Sigmoid colon (tissue), 7 donors: Measurements from ENCODE around the gene PROX1. TPM values are rescaled to one million over a fixed set of nuclear protein-coding genes. Genes with fewer than 3 reads are reported as not detected.
A peak's percentile ranks its signal among the peaks of the same experiment; 100 is the strongest.

Experiments
- DNase-seq: peaks from one replicate; pipeline ENCODE4 v3.0.0-alpha.2; 2019
- H3K27ac ChIP-seq, 4 donors: fragments of 200-600 bp; sonication (generic); one replicate each; pipeline ENCODE4 v1.5.1; 2016 to 2019; ENCODE audit warnings: mild to moderate bottlenecking in 1 of 4
- H3K27me3 ChIP-seq, 3 donors: fragments of 200-600 bp; sonication (generic); one replicate each; pipeline ENCODE4 v1.5.1; 2019; ENCODE audit warnings: mild to moderate bottlenecking in 1 of 3
- H3K36me3 ChIP-seq, 4 donors: fragments of 200-600 bp; sonication (generic); one replicate each; pipeline ENCODE4 v1.5.1; 2016 to 2019
- H3K4me1 ChIP-seq, 4 donors: fragments of 200-600 bp; sonication (generic); one replicate each; pipeline ENCODE4 v1.5.1; 2017 to 2019
- H3K4me3 ChIP-seq, 4 donors: fragments of 200-600 bp; sonication (generic); one replicate each; pipeline ENCODE4 v1.5.1; 2017 to 2019; ENCODE audit warnings: mild to moderate bottlenecking in 2 of 4, moderate library complexity in 1 of 4
- H3K9me3 ChIP-seq, 4 donors: fragments of 200-600 bp in 3 of 4; sonication (generic) in 3 of 4; one replicate each; pipeline versions ENCODE4 v1.5.1 to v1.6.1; 2013 to 2019
- EP300 ChIP-seq, 4 donors: sonication (generic); formaldehyde crosslinking; IDR thresholded peaks; one replicate each; pipeline ENCODE4 v1.6.1; 2017; ENCODE audit warnings: antibody characterized with exemption in 4 of 4
- POLR2A ChIP-seq, 2 donors: fragments of 450-650 bp; IDR thresholded peaks; one replicate each; pipeline ENCODE4 v1.6.1; 2016; ENCODE audit warnings: antibody characterized with exemption in 2 of 2, mild to moderate bottlenecking in 2 of 2, moderate library complexity in 2 of 2
- POLR2AphosphoS5 ChIP-seq, 4 donors: sonication (generic); formaldehyde crosslinking; IDR thresholded peaks; one replicate each; pipeline ENCODE4 v1.6.1; 2017; ENCODE audit warnings: antibody characterized with exemption in 4 of 4
- WGBS, 2 donors: extraction: QIAGEN DNeasy Blood & Tissue Kit; methylation state at CpG; one replicate each; pipeline ENCODE4 v1.1.7; 2013; 5-methylcytosine and 5-hydroxymethylcytosine counted together
- intact Hi-C: fragments of 100-400 bp; cut with DNase I; formaldehyde crosslinking; loops from one replicate; pipeline ENCODE4 v1.15.1; 2023
- polyA plus RNA-seq, 3 donors: library from polyadenylated mRNA; stranded (reverse); fragments of 200-250 nt; gene quantifications; one replicate each; pipeline ENCODE4 v1.2.3, GENCODE V29; 2013
- total RNA-seq, 4 donors: library from RNA; depleted of rRNA; stranded (reverse); fragments of >200 nt; gene quantifications; one replicate each; pipeline ENCODE4 v1.1.0, GENCODE V29; 2016
- TF ChIP-seq, protein P1 (sequence below), 4 experiments: fragments of 450-650 bp in 3 of 4; fragments of 200-600 bp in 1 of 4; IDR thresholded peaks; one replicate each; pipeline ENCODE4 v1.5.1; 2016 to 2019; ENCODE audit warnings: antibody characterized with exemption in 4 of 4, mild to moderate bottlenecking in 3 of 4, moderate library complexity in 2 of 4
- donor health status: healthy with polysubstance abuse.
- donor health status: Bipolar disorder and iron deficiency.
- donor health status: healthy.

Gene PROX1
- total and polyA plus RNA-seq, 7 donors: 1.4 to 7.7 (median 5.4) TPM

DNA sequence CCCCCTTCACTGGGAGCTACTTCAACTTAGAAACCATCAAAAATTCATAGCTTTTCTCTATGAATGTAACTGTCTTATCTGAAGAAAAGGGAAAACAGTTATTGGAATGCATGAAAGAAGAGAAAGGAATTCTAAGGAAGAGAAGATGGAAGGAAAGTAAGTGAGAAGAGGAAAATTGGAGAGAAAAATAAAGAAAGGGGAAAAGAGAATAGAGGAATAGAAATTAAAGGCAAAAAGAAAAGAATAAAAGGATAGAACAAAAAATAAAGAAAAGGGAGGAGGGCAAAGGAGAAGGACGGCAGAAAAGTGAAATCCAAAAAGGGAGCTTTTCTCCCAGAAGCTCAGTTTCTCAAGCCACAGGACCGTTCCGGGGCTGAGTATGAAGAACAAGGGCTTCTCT, 9.9 kb upstream of the PROX1 start:
- TF ChIP-seq EP300 (IDR thresholded peaks at IDR 0.05) (no peak), POLR2A (IDR thresholded peaks at IDR 0.05) (no peak), POLR2AphosphoS5 (IDR thresholded peaks at IDR 0.05) (no peak)
- TF ChIP-seq, protein P1, sequence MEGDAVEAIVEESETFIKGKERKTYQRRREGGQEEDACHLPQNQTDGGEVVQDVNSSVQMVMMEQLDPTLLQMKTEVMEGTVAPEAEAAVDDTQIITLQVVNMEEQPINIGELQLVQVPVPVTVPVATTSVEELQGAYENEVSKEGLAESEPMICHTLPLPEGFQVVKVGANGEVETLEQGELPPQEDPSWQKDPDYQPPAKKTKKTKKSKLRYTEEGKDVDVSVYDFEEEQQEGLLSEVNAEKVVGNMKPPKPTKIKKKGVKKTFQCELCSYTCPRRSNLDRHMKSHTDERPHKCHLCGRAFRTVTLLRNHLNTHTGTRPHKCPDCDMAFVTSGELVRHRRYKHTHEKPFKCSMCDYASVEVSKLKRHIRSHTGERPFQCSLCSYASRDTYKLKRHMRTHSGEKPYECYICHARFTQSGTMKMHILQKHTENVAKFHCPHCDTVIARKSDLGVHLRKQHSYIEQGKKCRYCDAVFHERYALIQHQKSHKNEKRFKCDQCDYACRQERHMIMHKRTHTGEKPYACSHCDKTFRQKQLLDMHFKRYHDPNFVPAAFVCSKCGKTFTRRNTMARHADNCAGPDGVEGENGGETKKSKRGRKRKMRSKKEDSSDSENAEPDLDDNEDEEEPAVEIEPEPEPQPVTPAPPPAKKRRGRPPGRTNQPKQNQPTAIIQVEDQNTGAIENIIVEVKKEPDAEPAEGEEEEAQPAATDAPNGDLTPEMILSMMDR (IDR thresholded peaks at IDR 0.05): no peak
- WGBS, 2 donors: 44 to 76% methylated on average over 3 of the region's 3 CpGs
- peaks cover 18 to 48% (median 33%) of the 10 kb centered on the region in 3 donors for H3K27me3 ChIP-seq
- H3K27ac ChIP-seq: no peak overlapping the region
- H3K4me1 ChIP-seq: peaks cover 0 to 7% (median 6%) of the 10 kb centered on the region in 4 donors
- H3K9me3 ChIP-seq: no peaks in the 10 kb centered on the region
- intact Hi-C loops: no loop called here
- H3K4me3 ChIP-seq: no peak overlapping the region
- no peak for DNase-seq
- no peaks in the 10 kb centered on the region for H3K36me3 ChIP-seq

DNA sequence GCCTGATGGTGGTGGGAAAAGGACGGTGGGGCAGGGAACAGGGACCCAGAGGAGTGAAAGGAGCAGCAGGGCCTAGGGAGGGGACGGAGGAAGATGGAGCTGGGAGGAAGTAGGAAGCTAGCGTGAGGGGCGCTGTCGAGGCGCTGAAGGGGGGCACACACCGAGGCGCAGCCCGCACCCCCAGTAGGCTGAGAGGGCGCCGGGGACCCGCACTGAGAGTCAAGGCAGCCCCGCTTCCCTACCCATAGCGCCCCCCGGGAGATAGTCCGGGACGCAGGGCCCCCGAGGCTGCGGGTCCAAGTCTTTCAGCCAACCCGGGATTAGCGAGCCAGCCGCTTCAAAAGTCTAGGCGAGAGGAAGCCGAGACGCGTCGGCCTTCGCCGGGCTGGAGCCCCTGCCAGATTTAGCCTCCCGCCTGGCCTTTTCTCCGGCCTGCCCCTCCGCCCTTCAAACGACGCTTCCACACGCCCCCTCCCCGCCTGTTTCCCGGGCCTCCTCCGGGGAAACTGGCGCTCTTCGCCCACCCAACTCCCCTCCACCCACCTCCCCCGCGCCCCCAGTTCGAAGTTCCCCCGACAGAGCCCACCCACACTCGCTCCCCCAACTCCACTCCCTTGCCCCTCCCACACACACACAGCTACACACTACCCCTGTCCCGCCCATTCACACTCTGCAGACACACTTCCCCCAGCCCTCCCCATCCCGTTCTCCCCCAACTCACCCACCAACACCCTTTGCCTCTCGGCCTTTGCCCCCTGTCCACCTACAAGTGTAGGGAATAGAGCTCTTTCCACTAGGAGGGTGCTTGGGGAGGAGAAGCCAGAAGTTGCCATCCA, 7.8 kb upstream of the PROX1 start:
- no peak overlapping the region for H3K4me3 ChIP-seq
- peaks cover 0 to 20% (median 17%) of the 10 kb centered on the region in 4 donors for H3K4me1 ChIP-seq
- intact Hi-C loops: no loop called here
- H3K9me3 ChIP-seq: no peaks in the 10 kb centered on the region
- H3K36me3 ChIP-seq: no peaks in the 10 kb centered on the region
- H3K27ac ChIP-seq: no peak overlapping the region
- TF ChIP-seq EP300 (IDR thresholded peaks at IDR 0.05): no peak
- TF ChIP-seq POLR2AphosphoS5 (IDR thresholded peaks at IDR 0.05): no peak
- TF ChIP-seq, protein P1 (IDR thresholded peaks at IDR 0.05): no peak
- TF ChIP-seq POLR2A (IDR thresholded peaks at IDR 0.05): no peak
- H3K27me3 ChIP-seq: peaks cover 37 to 69% (median 54%) of the 10 kb centered on the region in 3 donors
- no peak for DNase-seq
- WGBS, 2 donors: 20 to 82% methylated on average over 48 of the region's 48 CpGs

DNA sequence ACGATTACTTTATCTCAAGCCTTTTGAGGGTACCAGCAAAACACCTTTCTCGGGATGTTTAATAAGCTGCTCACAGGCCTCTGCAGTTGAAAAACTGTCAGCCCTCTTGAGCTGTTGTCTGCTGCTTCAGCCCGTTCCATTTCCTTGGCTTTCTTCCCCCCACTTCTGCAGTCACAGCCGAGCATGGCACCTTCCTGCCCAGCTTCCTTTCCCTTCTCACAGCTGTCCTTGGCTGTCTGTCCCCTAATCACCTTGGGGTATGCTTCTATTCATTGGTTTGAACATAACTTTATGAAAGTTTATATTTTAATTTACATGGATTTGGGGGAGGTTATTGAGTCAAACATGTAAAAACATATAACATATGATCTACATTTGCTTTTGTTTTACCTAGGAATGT, 6.9 kb upstream of the PROX1 start:
- Histone ChIP-seq H3K36me3 (no peaks in the 10 kb centered on the region), H3K27ac (no peak overlapping the region), H3K4me3 (no peak overlapping the region), H3K27me3 (peaks cover 46 to 78% (median 63%) of the 10 kb centered on the region in 3 donors), H3K4me1 (peaks cover 0 to 29% (median 27%) of the 10 kb centered on the region in 4 donors), H3K9me3 (no peaks in the 10 kb centered on the region)
- intact Hi-C loops: no loop called here
- TF ChIP-seq EP300 (IDR thresholded peaks at IDR 0.05) (no peak), POLR2A (IDR thresholded peaks at IDR 0.05) (no peak), POLR2AphosphoS5 (IDR thresholded peaks at IDR 0.05) (no peak)
- TF ChIP-seq, protein P1 (IDR thresholded peaks at IDR 0.05): no peak
- WGBS, 2 donors: 45 to 81% methylated on average over 4 of the region's 4 CpGs
- DNase-seq: no peak

DNA sequence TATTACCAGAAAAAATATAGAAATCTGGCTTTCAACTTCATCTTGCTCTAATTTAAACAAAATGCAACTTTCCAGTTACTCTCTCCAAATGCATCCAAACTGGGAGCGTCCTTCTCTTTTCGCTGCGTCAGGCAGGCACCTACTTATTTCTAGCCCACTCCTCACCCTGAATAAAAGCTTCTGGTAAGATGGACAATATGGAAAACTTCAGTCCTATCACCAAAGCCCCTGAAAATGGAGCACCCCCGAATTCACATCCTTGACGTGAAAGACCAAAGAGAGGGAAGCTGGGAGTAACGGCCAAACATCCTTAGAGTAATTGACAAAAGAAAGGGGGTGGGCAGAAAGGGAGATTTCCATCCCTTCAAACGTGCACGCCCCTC, 5.5 kb upstream of the PROX1 start:
- peaks cover 0 to 41% (median 37%) of the 10 kb centered on the region in 4 donors for H3K4me1 ChIP-seq

More for the DNA sequence above, 5.5 kb upstream of the PROX1 start:
- Histone ChIP-seq H3K9me3 (no peaks in the 10 kb centered on the region), H3K4me3 (peak overlapping the region in 2 of 4 donors; percentile 40 to 47), H3K27ac (no peak overlapping the region), H3K27me3 (peaks cover 53 to 91% (median 72%) of the 10 kb centered on the region in 3 donors), H3K36me3 (no peaks in the 10 kb centered on the region)
- intact Hi-C loops: no loop called here
- no peak for TF ChIP-seq EP300 (IDR thresholded peaks at IDR 0.05)
- TF ChIP-seq, protein P1 (IDR thresholded peaks at IDR 0.05): no peak
- no peak for TF ChIP-seq POLR2A (IDR thresholded peaks at IDR 0.05)
- no peak for TF ChIP-seq POLR2AphosphoS5 (IDR thresholded peaks at IDR 0.05)
- no peak for DNase-seq
- WGBS, 2 donors: 20 to 34% methylated on average over 8 of the region's 8 CpGs
